HG03039 (cell line): Measurements from ENCODE around the gene BRWD1.

Experiments
- ATAC-seq: cut with Tn5 transposase; IDR thresholded peaks from one replicate; pipeline ENCODE4 v1.9.1; 2021; ENCODE audit warnings: mild to moderate bottlenecking, moderate library complexity; ENCODE audit not compliant: unreplicated experiment

BRWD1 gene

GRCh38 chr21:39208624-39209333 lies 104.7 kb downstream of the BRWD1 start:
- ATAC-seq: no peak

DNA sequence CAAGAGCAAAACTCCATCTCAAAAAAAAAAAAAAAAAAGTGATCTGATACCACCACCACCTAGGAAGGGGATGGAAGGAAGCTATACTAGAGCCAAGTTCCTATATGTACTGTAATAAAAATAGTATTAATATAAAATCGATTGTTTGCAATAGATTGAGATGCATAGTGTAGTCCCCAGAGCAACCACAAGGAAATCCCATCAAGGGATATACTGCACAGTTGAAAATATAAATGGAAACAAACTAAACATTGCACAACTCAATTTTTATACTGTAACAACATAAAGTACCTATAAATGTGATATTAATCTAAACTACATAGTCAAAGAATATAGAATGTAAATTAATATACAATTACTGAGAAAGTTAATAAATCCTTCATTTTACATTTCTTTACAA lies 109.3 kb downstream of the BRWD1 start:
- no peak for ATAC-seq

DNA sequence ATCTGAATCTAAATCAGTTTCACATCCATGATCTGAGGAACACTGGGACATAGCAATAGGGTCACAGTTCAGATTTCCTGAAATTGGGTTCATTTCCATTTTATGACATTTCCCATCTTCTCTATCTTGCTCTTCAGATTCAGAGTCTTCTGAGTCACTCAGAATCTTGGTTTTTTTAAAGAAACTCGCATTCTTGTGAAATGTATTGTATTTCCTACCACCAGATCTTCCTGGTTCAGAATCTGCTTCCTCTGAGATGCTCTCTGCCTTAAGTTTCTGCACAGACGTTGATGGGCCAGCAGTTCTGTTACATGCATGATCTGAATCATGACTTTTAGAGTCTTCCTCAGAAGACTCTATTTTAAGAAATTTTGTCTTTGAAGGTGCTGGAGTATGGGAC lies 114.6 kb downstream of the BRWD1 start:
- ATAC-seq: no peak

DNA sequence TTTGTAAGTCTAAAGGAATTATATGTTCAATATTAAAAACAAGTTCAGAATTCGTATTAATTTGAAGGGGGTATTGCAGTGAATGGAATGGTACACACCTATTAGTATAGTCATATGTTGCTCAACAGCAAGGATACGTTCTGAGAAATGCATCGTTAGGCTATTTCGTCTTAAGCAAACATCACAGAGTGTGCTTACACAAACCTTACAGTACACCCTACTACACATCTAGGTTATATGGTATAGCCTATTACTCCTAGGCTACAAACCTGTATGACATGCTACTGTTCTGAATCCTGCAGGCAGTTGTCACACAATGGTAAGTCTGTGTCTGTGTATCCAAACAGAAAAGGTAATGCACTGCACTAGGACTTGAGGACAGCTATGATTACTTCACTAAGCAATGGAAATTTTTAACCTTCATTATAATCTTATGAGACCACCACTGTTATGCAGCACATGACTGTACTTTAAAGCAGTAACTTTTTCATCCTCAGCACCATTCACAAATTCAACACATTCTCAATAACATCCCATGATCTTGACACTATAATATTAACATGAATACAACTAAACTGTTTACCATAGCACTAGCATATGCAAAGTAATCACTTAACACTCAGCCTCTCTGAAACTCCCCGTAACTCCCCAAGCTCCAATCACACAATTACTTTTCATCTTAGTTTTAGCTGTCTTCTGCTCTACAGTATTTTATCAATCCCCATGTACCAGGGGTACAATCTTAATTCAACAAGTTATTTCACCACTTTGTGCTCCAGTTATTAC lies 115.8 kb downstream of the BRWD1 start:
- ATAC-seq: no peak

- ATAC-seq: no peak
Observed at GRCh38 chr21:39196838-39197237, 116.6 kb downstream of the BRWD1 start.

- ATAC-seq: no peak
Observed at GRCh38 chr21:39196310-39196709, 117.1 kb downstream of the BRWD1 start.

DNA sequence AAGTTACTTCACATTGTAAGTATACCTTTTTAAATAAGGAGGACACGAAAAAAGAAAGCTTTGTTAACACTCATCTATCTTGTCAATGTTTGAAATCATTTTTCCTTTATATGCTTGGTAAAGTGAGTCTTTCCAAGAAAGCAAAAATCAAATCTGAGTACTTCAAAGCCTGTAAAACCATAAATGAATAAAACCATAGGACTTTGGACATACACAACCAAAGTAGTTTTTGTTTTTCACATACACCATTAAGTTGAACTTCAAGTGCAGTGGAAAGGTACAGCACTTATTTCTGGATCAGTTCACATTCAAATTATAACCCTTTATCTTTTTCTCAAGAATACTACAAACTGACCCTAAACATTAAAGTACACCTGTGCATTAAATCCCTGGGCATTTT lies 120.1 kb downstream of the BRWD1 start:
- ATAC-seq: no peak

DNA sequence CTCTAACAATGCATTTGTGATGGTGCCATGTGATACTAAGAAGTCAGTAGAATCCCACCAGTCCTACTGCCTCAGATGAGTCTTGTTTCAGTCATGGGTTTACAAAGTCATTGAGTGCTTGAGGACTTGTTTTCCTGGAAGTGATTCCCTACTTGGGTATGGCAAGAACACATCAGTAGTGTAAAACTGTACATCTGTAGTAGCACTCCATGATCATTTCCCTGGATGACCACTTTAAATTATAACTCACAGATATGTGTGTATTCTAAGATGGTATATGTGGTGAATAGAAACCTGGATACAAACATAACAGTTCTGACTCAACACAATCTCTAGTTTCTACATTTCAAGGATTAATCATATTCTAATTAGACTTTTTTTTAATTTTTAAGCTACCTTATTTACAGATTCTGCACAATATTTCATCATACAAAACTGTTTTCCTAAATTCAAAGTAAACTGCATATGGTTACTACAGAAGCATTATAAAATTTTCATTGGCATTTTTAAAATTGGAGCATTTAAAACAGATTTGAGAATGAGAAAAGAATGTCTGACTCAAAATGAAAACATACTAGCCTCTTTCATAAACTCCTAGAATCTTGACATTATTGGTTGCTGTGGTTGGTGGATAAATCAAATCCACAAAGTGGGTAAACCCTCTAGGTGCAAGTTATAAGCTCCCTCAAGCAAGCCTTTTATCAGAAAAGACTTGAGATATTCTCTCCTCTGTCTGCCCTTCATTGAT lies 123.4 kb downstream of the BRWD1 start:
- no peak for ATAC-seq

- no peak for ATAC-seq
Observed at GRCh38 chr21:39188521-39189139, 124.8 kb downstream of the BRWD1 start.

- no peak for ATAC-seq
Observed at GRCh38 chr21:39187141-39187540, 126.3 kb downstream of the BRWD1 start.

DNA sequence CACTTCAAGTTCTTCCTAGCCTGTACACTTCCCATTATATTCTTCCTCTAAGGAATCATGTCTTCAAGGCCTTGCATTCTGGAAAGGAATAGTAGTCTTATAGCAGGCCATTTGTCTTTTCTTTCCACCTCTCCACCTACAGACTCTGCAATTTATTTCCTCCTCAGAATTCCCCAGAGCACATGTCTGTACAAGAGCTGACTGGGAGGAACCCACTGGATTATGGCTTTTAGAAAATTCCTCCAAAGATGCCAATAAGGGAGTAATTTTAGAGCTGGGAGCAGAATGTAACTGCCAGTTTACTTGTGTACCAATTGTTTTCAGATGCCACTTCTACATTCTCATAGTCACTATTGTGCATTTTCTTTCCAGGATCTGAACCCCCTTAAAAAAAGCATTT lies 126.8 kb downstream of the BRWD1 start:
- ATAC-seq: no peak

GRCh38 chr21:39185157-39185556 lies 128.3 kb downstream of the BRWD1 start:
- ATAC-seq: no peak

DNA sequence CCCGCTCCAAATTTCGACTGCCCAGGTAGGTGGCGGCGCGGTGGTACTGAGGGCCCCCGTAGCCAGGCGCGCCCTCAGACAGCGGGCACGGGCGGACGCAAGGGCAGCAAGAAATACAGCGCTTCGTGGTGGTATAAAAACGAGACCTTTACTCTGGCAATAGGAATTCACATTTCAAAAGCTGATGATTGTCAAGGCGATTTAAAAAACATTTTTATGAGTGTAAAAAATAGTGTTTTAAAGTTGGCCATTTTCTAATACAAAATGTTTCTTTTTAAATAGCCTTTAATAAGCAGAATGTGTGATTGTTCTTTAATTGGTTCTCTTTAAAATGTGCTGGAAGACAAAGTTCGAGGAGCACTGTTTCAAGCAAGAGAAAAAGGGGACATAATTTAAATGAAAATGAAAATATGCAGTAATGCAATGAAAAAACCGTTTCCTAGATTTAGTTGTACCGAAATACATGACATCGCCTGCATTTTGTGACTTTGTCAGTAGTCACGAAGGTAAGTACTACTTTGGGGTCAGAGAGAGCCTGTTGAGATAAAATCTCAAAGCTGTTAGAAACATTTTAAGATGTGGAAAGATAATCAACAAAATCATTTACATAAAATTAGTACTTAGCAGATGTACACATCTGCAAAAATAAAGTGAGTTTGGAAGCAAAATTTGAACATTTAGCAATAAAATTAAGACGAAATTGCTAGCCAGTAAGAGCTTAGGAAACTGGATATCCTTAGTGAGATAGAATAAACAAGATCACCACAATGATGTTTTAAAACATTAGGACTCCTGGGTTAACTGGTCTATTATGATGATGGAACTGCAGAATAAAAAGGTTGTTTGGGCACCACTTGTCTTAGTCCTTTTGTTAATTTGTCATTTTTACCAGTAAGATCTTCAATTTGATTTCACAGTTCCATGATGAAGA lies 129.1 kb downstream of the BRWD1 start:
- no peak for ATAC-seq

DNA sequence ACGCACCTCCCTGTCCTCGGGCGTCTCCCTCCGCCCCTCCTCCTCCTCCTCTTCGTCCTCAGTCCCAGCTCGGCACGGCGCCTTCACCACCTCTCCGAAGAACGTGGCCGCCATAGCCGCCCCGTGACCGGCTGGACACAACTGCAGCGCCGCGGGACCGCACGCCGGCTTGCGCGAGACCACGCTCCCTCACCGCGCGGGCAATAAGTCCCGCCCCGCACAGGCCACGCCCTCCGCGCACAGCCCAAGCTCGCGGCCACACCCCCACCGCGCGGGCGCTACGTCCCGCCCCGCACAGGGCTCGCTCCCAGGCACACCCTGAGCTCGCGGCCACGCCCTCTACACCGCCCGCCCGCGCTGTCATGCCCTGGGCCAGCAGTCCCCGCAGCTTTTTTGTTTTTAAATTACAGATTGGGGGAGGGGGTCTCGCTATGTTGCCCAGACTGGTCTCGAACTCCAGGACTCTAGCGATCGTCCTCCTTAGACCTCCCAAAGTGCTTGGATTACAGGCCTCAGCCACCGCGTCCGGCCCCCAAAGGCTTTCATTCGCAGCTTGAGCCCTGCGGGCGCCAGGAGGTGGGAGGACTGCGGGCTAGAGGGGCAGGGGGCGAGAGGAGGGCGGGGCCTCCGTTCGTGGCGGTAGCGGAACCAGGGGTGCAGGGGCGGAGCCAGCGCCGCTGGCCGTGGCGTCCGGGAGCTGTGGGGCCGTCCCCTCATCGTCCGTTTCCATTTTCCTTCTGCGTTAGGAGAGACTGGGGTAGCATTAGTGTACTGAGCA lies 130.0 kb downstream of the BRWD1 start, which contains the start of gene PSMG1:
Gene PSMG1, minus strand, starts transcription at position 180 of the 778 bp plus-strand sequence. Its CDS starts 66 bp downstream, at position 114.
- peak; percentile 86 for ATAC-seq

GRCh38 chr21:39182484-39183271 lies 130.8 kb downstream of the BRWD1 start:
- ATAC-seq: no peak

DNA sequence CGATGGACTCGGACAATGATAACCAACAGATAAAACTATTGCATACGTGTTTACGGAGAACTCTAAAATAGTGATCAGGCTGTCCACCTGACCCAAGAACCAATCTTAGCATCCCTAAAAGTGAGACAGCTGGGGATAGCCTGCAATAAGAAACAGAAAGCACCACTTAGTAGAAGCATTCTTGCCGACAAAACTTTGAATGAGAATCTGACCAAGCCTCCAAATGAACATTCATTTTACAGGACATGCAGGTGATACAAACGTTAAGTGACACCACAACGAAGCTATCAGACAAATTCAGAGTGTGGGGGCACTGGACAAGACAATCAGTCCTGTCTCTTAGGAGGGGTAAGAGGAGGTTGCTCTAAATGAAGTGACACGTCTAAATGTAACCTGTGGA lies 131.4 kb downstream of the BRWD1 start:
- ATAC-seq: no peak

DNA sequence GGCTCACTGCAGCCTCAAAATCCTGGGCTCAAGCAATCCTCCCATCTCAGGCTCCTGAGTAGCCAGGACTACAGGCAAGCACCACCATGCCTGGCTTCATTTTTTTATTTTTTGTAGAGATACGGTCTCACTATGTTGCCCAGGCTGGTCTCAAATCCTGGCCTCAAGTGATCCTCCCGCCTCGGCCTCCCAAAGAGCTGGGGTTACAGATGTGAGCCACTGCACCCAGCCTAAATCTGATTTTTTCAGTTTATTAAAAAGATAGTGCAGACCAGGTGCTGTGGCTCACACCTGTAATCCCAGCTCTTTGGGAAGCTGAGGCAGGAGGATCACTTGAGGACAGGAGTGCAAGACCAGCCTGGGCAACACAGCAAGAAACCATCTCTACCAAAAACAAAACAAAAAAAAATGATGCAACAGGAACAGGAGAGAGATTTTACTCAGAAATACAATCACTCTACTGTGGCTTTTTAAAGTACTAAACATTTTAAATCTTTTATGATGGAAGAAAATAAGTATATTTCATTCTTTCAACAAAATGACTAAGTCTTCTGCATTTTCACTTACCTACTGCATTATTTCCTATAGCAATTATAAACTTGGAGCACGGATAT lies 132.1 kb downstream of the BRWD1 start:
- no peak for ATAC-seq

GRCh38 chr21:39180429-39181019 lies 132.9 kb downstream of the BRWD1 start:
- ATAC-seq: no peak
